Ectodermal cell (in vitro differentiated cells): ENCODE results near the gene S1PR3.

ENCODE experiments used
- H3K27ac ChIP-seq: 2 replicates; pipeline ENCODE4 v1.7.0; 2013; ENCODE audit warnings: mild to moderate bottlenecking, low read depth, low read length; ENCODE audit not compliant: insufficient read depth, poor library complexity, severe bottlenecking
- H3K27me3 ChIP-seq: 2 replicates; pipeline ENCODE4 v1.7.0; 2013; ENCODE audit warnings: mild to moderate bottlenecking, low read length; ENCODE audit not compliant: insufficient read depth, control insufficient read depth, poor library complexity, severe bottlenecking
- H3K36me3 ChIP-seq: one replicate; pipeline ENCODE4 v1.7.0; 2013; ENCODE audit warnings: low read length; ENCODE audit not compliant: control insufficient read depth, insufficient read depth
- H3K4me1 ChIP-seq: one replicate; pipeline ENCODE4 v1.7.0; 2013; ENCODE audit warnings: low read length; ENCODE audit not compliant: control insufficient read depth, insufficient read depth
- H3K4me3 ChIP-seq: 2 replicates; pipeline ENCODE4 v1.7.0; 2013; ENCODE audit warnings: low read depth, low read length, control low read depth; ENCODE audit not compliant: insufficient read depth
- H3K9me3 ChIP-seq: 2 replicates; pipeline ENCODE4 v1.7.0; 2013; ENCODE audit warnings: mild to moderate bottlenecking, low read length, moderate library complexity; ENCODE audit not compliant: control insufficient read depth
- WGBS, 2 experiments: methylation state at CpG; one replicate each; pipeline ENCODE4 v1.1.7; 2013; ENCODE audit warnings: missing lambda C conversion rate in 2 of 2; 5-methylcytosine and 5-hydroxymethylcytosine counted together

The S1PR3 gene

GRCh38 chr9:89021154-89021803 is 30.0 kb downstream of the S1PR3 start:
- Histone ChIP-seq H3K36me3 (no peaks in the 10 kb centered on the region), H3K27ac (no peak overlapping the region), H3K4me1 (no peaks in the 10 kb centered on the region), H3K9me3 (no peaks in the 10 kb centered on the region), H3K27me3 (no peaks in the 10 kb centered on the region), H3K4me3 (no peak overlapping the region)
- 94 to 95% methylated on average over 8 of the region's 8 CpGs for WGBS, 2 experiments

GRCh38 chr9:89022001-89022759 is 30.9 kb downstream of the S1PR3 start:
- H3K27me3 ChIP-seq = no peaks in the 10 kb centered on the region
- no peaks in the 10 kb centered on the region for H3K36me3 ChIP-seq
- H3K9me3 ChIP-seq = no peaks in the 10 kb centered on the region
- no peak overlapping the region for H3K4me3 ChIP-seq
- 88 to 90% methylated on average over 15 of the region's 15 CpGs for WGBS, 2 experiments
- no peak overlapping the region for H3K27ac ChIP-seq
- H3K4me1 ChIP-seq = no peaks in the 10 kb centered on the region

GRCh38 chr9:89022902-89023301 is 31.6 kb downstream of the S1PR3 start:
- 89 to 91% methylated on average over 2 of the region's 2 CpGs for WGBS, 2 experiments
- H3K4me1 ChIP-seq = no peaks in the 10 kb centered on the region
- no peak overlapping the region for H3K27ac ChIP-seq
- no peaks in the 10 kb centered on the region for H3K36me3 ChIP-seq
- no peaks in the 10 kb centered on the region for H3K27me3 ChIP-seq
- H3K4me3 ChIP-seq = no peak overlapping the region
- no peaks in the 10 kb centered on the region for H3K9me3 ChIP-seq

GRCh38 chr9:89023740-89024139 is 32.5 kb downstream of the S1PR3 start:
- Histone ChIP-seq H3K4me3 (no peak overlapping the region), H3K27ac (no peak overlapping the region), H3K4me1 (no peaks in the 10 kb centered on the region), H3K9me3 (no peaks in the 10 kb centered on the region), H3K36me3 (no peaks in the 10 kb centered on the region), H3K27me3 (no peaks in the 10 kb centered on the region)
- 85 to 86% methylated on average over 3 of the region's 3 CpGs for WGBS, 2 experiments

- Histone ChIP-seq H3K4me3 (no peak overlapping the region), H3K27me3 (no peaks in the 10 kb centered on the region), H3K4me1 (no peaks in the 10 kb centered on the region), H3K9me3 (no peaks in the 10 kb centered on the region), H3K36me3 (no peaks in the 10 kb centered on the region), H3K27ac (no peak overlapping the region)
- 93 to 97% methylated on average over 4 of the region's 4 CpGs for WGBS, 2 experiments
These were observed 33.5 kb downstream of the S1PR3 start for GRCh38 chr9:89024727-89025126.

GRCh38 chr9:89025553-89025952 is 34.3 kb downstream of the S1PR3 start:
- Histone ChIP-seq H3K9me3 (no peaks in the 10 kb centered on the region), H3K36me3 (no peaks in the 10 kb centered on the region), H3K27ac (no peak overlapping the region), H3K27me3 (no peaks in the 10 kb centered on the region), H3K4me3 (no peak overlapping the region), H3K4me1 (no peaks in the 10 kb centered on the region)

GRCh38 chr9:89026876-89027275 is 35.6 kb downstream of the S1PR3 start:
- Histone ChIP-seq H3K27me3 (no peaks in the 10 kb centered on the region), H3K9me3 (no peaks in the 10 kb centered on the region), H3K4me3 (no peak overlapping the region), H3K4me1 (no peaks in the 10 kb centered on the region), H3K36me3 (no peaks in the 10 kb centered on the region), H3K27ac (no peak overlapping the region)
- 88 to 92% methylated on average over 3 of the region's 3 CpGs for WGBS, 2 experiments

- no peak overlapping the region for H3K4me3 ChIP-seq
- no peaks in the 10 kb centered on the region for H3K27me3 ChIP-seq
- H3K27ac ChIP-seq = no peak overlapping the region
- H3K36me3 ChIP-seq = no peaks in the 10 kb centered on the region
- H3K9me3 ChIP-seq = no peaks in the 10 kb centered on the region
- no peaks in the 10 kb centered on the region for H3K4me1 ChIP-seq
These were observed 38.5 kb downstream of the S1PR3 start for GRCh38 chr9:89029788-89030187.

- no peak overlapping the region for H3K4me3 ChIP-seq
- WGBS, 2 experiments = 92 to 99% methylated on average over 5 of the region's 5 CpGs
- H3K9me3 ChIP-seq = no peaks in the 10 kb centered on the region
These were observed 40.9 kb downstream of the S1PR3 start for GRCh38 chr9:89032173-89032572.

GRCh38 chr9:89032661-89033060 is 41.4 kb downstream of the S1PR3 start:
- H3K36me3 ChIP-seq = no peaks in the 10 kb centered on the region

More at GRCh38 chr9:89032173-89032572, 40.9 kb downstream of the S1PR3 start:
- no peak overlapping the region for H3K27ac ChIP-seq
- H3K36me3 ChIP-seq = no peaks in the 10 kb centered on the region
- no peaks in the 10 kb centered on the region for H3K27me3 ChIP-seq
- no peaks in the 10 kb centered on the region for H3K4me1 ChIP-seq

More at GRCh38 chr9:89032661-89033060, 41.4 kb downstream of the S1PR3 start:
- H3K27ac ChIP-seq = no peak overlapping the region
- no peak overlapping the region for H3K4me3 ChIP-seq
- H3K9me3 ChIP-seq = no peaks in the 10 kb centered on the region
- WGBS, 2 experiments = 84 to 85% methylated on average over 5 of the region's 5 CpGs
- no peaks in the 10 kb centered on the region for H3K4me1 ChIP-seq
- H3K27me3 ChIP-seq = no peaks in the 10 kb centered on the region
